Astrocyte (in vitro differentiated cells and primary cell): Measurements from ENCODE around the gene ATRIP. TPM values are rescaled to one million over a fixed set of nuclear protein-coding genes. Genes with fewer than 3 reads are reported as not detected.
A peak's percentile ranks its signal among the peaks of the same experiment; 100 is the strongest.

Experiments
- DNase-seq: peaks from one replicate; pipeline ENCODE4 v3.0.0-alpha.2; 2010; ENCODE audit warnings: low read depth
- FAIRE-seq: peaks from 2 replicates; lab custom pipeline; 2011; peaks lifted over from hg19 to GRCh38; lab: Jason Lieb, UNC
- H2AFZ ChIP-seq: 2 replicates; pipeline ENCODE4 v1.6.0; 2012; ENCODE audit warnings: low read depth, low read length, inconsistent platforms
- H3K27ac ChIP-seq: 2 replicates; pipeline ENCODE4 v1.5.1; 2011; ENCODE audit warnings: low read depth, low read length, inconsistent platforms
- H3K27me3 ChIP-seq: 2 replicates; pipeline ENCODE4 v1.6.0; 2011; ENCODE audit warnings: low read length, inconsistent platforms; ENCODE audit not compliant: insufficient read depth
- H3K36me3 ChIP-seq: 2 replicates; pipeline ENCODE4 v1.5.1; 2011; ENCODE audit warnings: low read length, inconsistent platforms; ENCODE audit not compliant: insufficient read depth
- H3K4me1 ChIP-seq: 2 replicates; pipeline ENCODE4 v1.5.1; 2011; ENCODE audit warnings: low read length, inconsistent platforms; ENCODE audit not compliant: insufficient read depth
- H3K4me2 ChIP-seq: 2 replicates; pipeline ENCODE4 v1.6.0; 2012; ENCODE audit warnings: low read length, inconsistent platforms
- H3K4me3 ChIP-seq: 2 replicates; pipeline ENCODE4 v1.5.1; 2011; ENCODE audit warnings: low read depth, mild to moderate bottlenecking, low read length, inconsistent platforms; ENCODE audit not compliant: insufficient read depth
- H3K79me2 ChIP-seq: 2 replicates; pipeline ENCODE4 v1.6.0; 2012; ENCODE audit warnings: mild to moderate bottlenecking, low read length, inconsistent platforms; ENCODE audit not compliant: insufficient read depth
- H3K9ac ChIP-seq: 2 replicates; pipeline ENCODE4 v1.6.0; 2012; ENCODE audit warnings: mild to moderate bottlenecking, low read length, inconsistent platforms
- H3K9me3 ChIP-seq: 2 replicates; pipeline ENCODE4 v1.5.1; 2012; ENCODE audit warnings: low read depth, mild to moderate bottlenecking, low read length, inconsistent platforms; ENCODE audit not compliant: insufficient read depth
- H4K20me1 ChIP-seq: 2 replicates; pipeline ENCODE4 v1.6.0; 2012; ENCODE audit warnings: low read length, inconsistent platforms; ENCODE audit not compliant: insufficient read depth
- H3K27ac Mint-ChIP-seq: one replicate; pipeline ENCODE4 v1.8.0; 2021; ENCODE audit warnings: mild to moderate bottlenecking, mixed read lengths; ENCODE audit not compliant: unreplicated experiment
- H3K27me3 Mint-ChIP-seq: one replicate; pipeline ENCODE4 v1.8.0; 2021; ENCODE audit warnings: low read depth, mixed read lengths; ENCODE audit not compliant: unreplicated experiment
- H3K36me3 Mint-ChIP-seq: one replicate; pipeline ENCODE4 v1.8.0; 2021; ENCODE audit warnings: low read depth, mixed read lengths; ENCODE audit not compliant: unreplicated experiment
- H3K4me1 Mint-ChIP-seq: one replicate; pipeline ENCODE4 v1.8.0; 2021; ENCODE audit warnings: low read depth, mixed read lengths; ENCODE audit not compliant: unreplicated experiment
- H3K4me3 Mint-ChIP-seq: one replicate; pipeline ENCODE4 v1.8.0; 2021; ENCODE audit warnings: mild to moderate bottlenecking, moderate library complexity, mixed read lengths; ENCODE audit not compliant: unreplicated experiment
- H3K9me3 Mint-ChIP-seq: one replicate; pipeline ENCODE4 v1.8.0; 2021; ENCODE audit warnings: mild to moderate bottlenecking, mixed read lengths; ENCODE audit not compliant: unreplicated experiment
- CTCF ChIP-seq: IDR thresholded peaks from 2 replicates; pipeline ENCODE4 v1.5.1; 2011; ENCODE audit warnings: low read depth, mild to moderate bottlenecking, inconsistent platforms, low read length, moderate library complexity; ENCODE audit not compliant: insufficient read depth
- EZH2 ChIP-seq: IDR thresholded peaks from 2 replicates; pipeline ENCODE4 v1.6.1; 2012; ENCODE audit warnings: mild to moderate bottlenecking, low read length, inconsistent platforms; ENCODE audit not compliant: insufficient read depth
- total RNA-seq: library from RNA; stranded (reverse); gene quantifications from 2 replicates; pipeline ENCODE4 v1.2.1, GENCODE V29; 2021

The ATRIP gene
- total RNA-seq, 1 donor from 2014 or later: 6.2 TPM

- Mint-ChIP-seq H3K9me3 (no peaks in the 10 kb centered on the region), H3K4me3 (no peak overlapping the region), H3K4me1 (peaks cover 29% of the 10 kb centered on the region), H3K27me3 (no peaks in the 10 kb centered on the region), H3K36me3 (peaks cover 7% of the 10 kb centered on the region), H3K27ac (no peak overlapping the region)
- peak; percentile 71 for FAIRE-seq
- DNase-seq: peak; percentile 50
- Histone ChIP-seq H3K4me3 (no peak overlapping the region), H2AFZ (no peak overlapping the region), H3K36me3 (peaks cover 7% of the 10 kb centered on the region), H3K9me3 (no peaks in the 10 kb centered on the region), H3K79me2 (peaks cover 17% of the 10 kb centered on the region), H4K20me1 (peaks cover 4% of the 10 kb centered on the region), H3K4me1 (peaks cover 19% of the 10 kb centered on the region), H3K4me2 (no peak overlapping the region), H3K9ac (no peak overlapping the region), H3K27me3 (no peaks in the 10 kb centered on the region), H3K27ac (no peak overlapping the region)
- TF ChIP-seq CTCF (peak; percentile 100), EZH2 (no peak)
These were observed 10.6 kb upstream of the ATRIP start for GRCh38 chr3:48435774-48436476.

- Histone ChIP-seq H3K4me2 (no peak overlapping the region), H3K4me1 (peaks cover 22% of the 10 kb centered on the region), H3K79me2 (peaks cover 22% of the 10 kb centered on the region), H3K27me3 (no peaks in the 10 kb centered on the region), H3K9me3 (no peaks in the 10 kb centered on the region), H2AFZ (no peak overlapping the region), H3K9ac (no peak overlapping the region), H4K20me1 (peaks cover 8% of the 10 kb centered on the region), H3K4me3 (no peak overlapping the region), H3K36me3 (peaks cover 9% of the 10 kb centered on the region), H3K27ac (no peak overlapping the region)
- peaks cover 8% of the 10 kb centered on the region for H3K36me3 Mint-ChIP-seq
- no peak for DNase-seq
- H3K4me3 Mint-ChIP-seq: no peak overlapping the region
- no peak for TF ChIP-seq EZH2
- no peak for TF ChIP-seq CTCF
- no peak for FAIRE-seq
- H3K4me1 Mint-ChIP-seq: peaks cover 28% of the 10 kb centered on the region
- no peak overlapping the region for H3K27ac Mint-ChIP-seq
- no peaks in the 10 kb centered on the region for H3K27me3 Mint-ChIP-seq
- no peaks in the 10 kb centered on the region for H3K9me3 Mint-ChIP-seq
These were observed 10.1 kb upstream of the ATRIP start for GRCh38 chr3:48436477-48436787.

- DNase-seq (no peak), FAIRE-seq (no peak)
- Mint-ChIP-seq H3K4me1 (peaks cover 29% of the 10 kb centered on the region), H3K27me3 (no peaks in the 10 kb centered on the region), H3K9me3 (no peaks in the 10 kb centered on the region), H3K27ac (no peak overlapping the region), H3K4me3 (no peak overlapping the region), H3K36me3 (peaks cover 10% of the 10 kb centered on the region)
- Histone ChIP-seq H3K79me2 (peaks cover 26% of the 10 kb centered on the region), H2AFZ (no peak overlapping the region), H4K20me1 (peaks cover 12% of the 10 kb centered on the region), H3K9me3 (no peaks in the 10 kb centered on the region), H3K36me3 (peaks cover 11% of the 10 kb centered on the region), H3K4me3 (no peak overlapping the region), H3K4me1 (peaks cover 26% of the 10 kb centered on the region), H3K9ac (no peak overlapping the region), H3K27me3 (no peaks in the 10 kb centered on the region), H3K4me2 (no peak overlapping the region), H3K27ac (no peak overlapping the region)
- TF ChIP-seq CTCF: no peak
- TF ChIP-seq EZH2: no peak
These were observed 9.7 kb upstream of the ATRIP start for GRCh38 chr3:48436855-48437254.
